H9 (cell line): ENCODE data around the gene VEGFA. TPM values are rescaled to one million over a fixed set of nuclear protein-coding genes. Genes with fewer than 3 reads are reported as not detected.

Experiments used
- DNase-seq: peaks from one replicate; pipeline ENCODE4 v3.0.0-alpha.2; 2017
- H2AFZ ChIP-seq: one replicate; pipeline ENCODE4 v1.6.1; 2013; ENCODE audit warnings: mild to moderate bottlenecking, low read length, control low read depth, moderate library complexity
- H2AK5ac ChIP-seq: 2 replicates; pipeline ENCODE4 v1.6.1; 2013; ENCODE audit warnings: low read length, control low read depth, mixed read lengths; ENCODE audit not compliant: insufficient read length
- H2BK120ac ChIP-seq: one replicate; pipeline ENCODE4 v1.6.1; 2013; ENCODE audit warnings: low read depth, mild to moderate bottlenecking, low read length, control low read depth, inconsistent platforms; ENCODE audit not compliant: poor library complexity, severe bottlenecking
- H2BK12ac ChIP-seq: 2 replicates; pipeline ENCODE4 v1.6.1; 2013; ENCODE audit warnings: low read length, control low read depth, mixed read lengths, low read depth; ENCODE audit not compliant: insufficient read length
- H2BK15ac ChIP-seq: 2 replicates; pipeline ENCODE4 v1.6.1; 2013; ENCODE audit warnings: low read depth, low read length, control low read depth
- H2BK20ac ChIP-seq: one replicate; pipeline ENCODE4 v1.6.1; 2013; ENCODE audit warnings: low read depth, mild to moderate bottlenecking, low read length, control low read depth, inconsistent platforms; ENCODE audit not compliant: poor library complexity, severe bottlenecking
- H2BK5ac ChIP-seq: 2 replicates; pipeline ENCODE4 v1.6.1; 2013; ENCODE audit warnings: low read length, control low read depth, mixed read lengths; ENCODE audit not compliant: insufficient read length
- H3K14ac ChIP-seq: 2 replicates; pipeline ENCODE4 v1.6.1; 2013; ENCODE audit warnings: low read length, control low read depth; ENCODE audit not compliant: insufficient read depth
- H3K18ac ChIP-seq: 2 replicates; pipeline ENCODE4 v1.6.1; 2013; ENCODE audit warnings: low read depth, mild to moderate bottlenecking, mixed read lengths, low read length, control low read depth; ENCODE audit not compliant: insufficient read length
- H3K23ac ChIP-seq: 2 replicates; pipeline ENCODE4 v1.6.1; 2013; ENCODE audit warnings: low read length, control low read depth, mixed read lengths, low read depth; ENCODE audit not compliant: insufficient read length
- H3K23me2 ChIP-seq: 2 replicates; pipeline ENCODE4 v1.6.1; 2013; ENCODE audit warnings: low read depth, mild to moderate bottlenecking, mixed read lengths, low read length, control low read depth; ENCODE audit not compliant: insufficient read length, poor library complexity, severe bottlenecking
- H3K27ac ChIP-seq: 2 replicates; pipeline ENCODE4 v1.5.1; 2013; ENCODE audit warnings: low read length, control low read depth, mixed read lengths, low read depth; ENCODE audit not compliant: insufficient read length
- H3K27me3 ChIP-seq: 2 replicates; pipeline ENCODE4 v1.6.1; 2013; ENCODE audit warnings: low read length, control low read depth, inconsistent platforms; ENCODE audit not compliant: insufficient read depth
- H3K4ac ChIP-seq: 2 replicates; pipeline ENCODE4 v1.6.1; 2013; ENCODE audit warnings: low read depth, mild to moderate bottlenecking, control low read depth, inconsistent platforms, low read length, moderate library complexity
- H3K4me1 ChIP-seq: 2 replicates; pipeline ENCODE4 v1.6.1; 2013; ENCODE audit warnings: low read length, control low read depth, inconsistent platforms; ENCODE audit not compliant: insufficient read depth
- H3K4me2 ChIP-seq: 2 replicates; pipeline ENCODE4 v1.6.1; 2013; ENCODE audit warnings: low read length, control low read depth, mixed read lengths; ENCODE audit not compliant: insufficient read length, insufficient read depth
- H3K56ac ChIP-seq: 2 replicates; pipeline ENCODE4 v1.6.1; 2013; ENCODE audit warnings: low read depth, mild to moderate bottlenecking, mixed read lengths, low read length, control low read depth; ENCODE audit not compliant: insufficient read length
- H3K79me1 ChIP-seq: 2 replicates; pipeline ENCODE4 v1.6.1; 2013; ENCODE audit warnings: low read depth, mild to moderate bottlenecking, moderate library complexity, low read length, control low read depth, inconsistent platforms; ENCODE audit not compliant: insufficient read depth, poor library complexity, severe bottlenecking
- H3K79me2 ChIP-seq: 2 replicates; pipeline ENCODE4 v1.6.1; 2013; ENCODE audit warnings: low read length, control low read depth, inconsistent platforms; ENCODE audit not compliant: insufficient read depth
- H3K9ac ChIP-seq: 2 replicates; pipeline ENCODE4 v1.6.1; 2013; ENCODE audit warnings: low read length, control low read depth, mixed read lengths; ENCODE audit not compliant: insufficient read length; ENCODE audit errors: extremely low read depth
- H3K9me3 ChIP-seq: one replicate; pipeline ENCODE4 v1.6.1; 2013; ENCODE audit warnings: low read depth, low read length, inconsistent platforms; ENCODE audit not compliant: control insufficient read depth
- H3T11ph ChIP-seq: one replicate; pipeline ENCODE4 v1.6.1; 2013; ENCODE audit warnings: mild to moderate bottlenecking, low read length, control low read depth, inconsistent platforms
- H4K20me1 ChIP-seq: one replicate; pipeline ENCODE4 v1.6.1; 2013; ENCODE audit not compliant: control insufficient read depth, insufficient read length, insufficient read depth
- H4K5ac ChIP-seq: 2 replicates; pipeline ENCODE4 v1.6.1; 2013; ENCODE audit warnings: low read depth, mild to moderate bottlenecking, mixed read lengths, low read length, control low read depth; ENCODE audit not compliant: insufficient read length
- H4K8ac ChIP-seq: replicated peaks from 2 replicates; pipeline ENCODE4 v1.6.1; 2013; ENCODE audit warnings: low read length, control low read depth, mixed read lengths, low read depth; ENCODE audit not compliant: insufficient read length
- H4K91ac ChIP-seq: 2 replicates; pipeline ENCODE4 v1.6.1; 2013; ENCODE audit warnings: low read depth, mild to moderate bottlenecking, moderate library complexity, mixed read lengths, low read length, control low read depth; ENCODE audit not compliant: insufficient read length
- H3K27ac Mint-ChIP-seq, 3 experiments: 2 replicates in 2 of 3; 3 replicates in 1 of 3; pipeline ENCODE4 v1.8.0; 2020 to 2021; ENCODE audit warnings: mixed read lengths in 3 of 3, mild to moderate bottlenecking in 1 of 3, moderate library complexity in 1 of 3
- H3K27me3 Mint-ChIP-seq: 2 replicates; pipeline ENCODE4 v1.8.0; 2021; ENCODE audit warnings: low read depth, mild to moderate bottlenecking, moderate library complexity, mixed read lengths
- H3K36me3 Mint-ChIP-seq, 3 experiments: 2 replicates in 2 of 3; 3 replicates in 1 of 3; pipeline ENCODE4 v1.8.0; 2020 to 2021; ENCODE audit warnings: low read depth in 3 of 3, mixed read lengths in 3 of 3; ENCODE audit not compliant: insufficient read depth in 1 of 3
- H3K4me1 Mint-ChIP-seq, 2 experiments: 2 replicates each; pipeline ENCODE4 v1.8.0; 2020; ENCODE audit warnings: mixed read lengths in 2 of 2
- H3K4me3 Mint-ChIP-seq, 2 experiments: 2 replicates in 1 of 2; 3 replicates in 1 of 2; pipeline ENCODE4 v1.8.0; 2020 to 2021; ENCODE audit warnings: mild to moderate bottlenecking in 2 of 2, mixed read lengths in 2 of 2, moderate library complexity in 1 of 2
- H3K9me3 Mint-ChIP-seq, 2 experiments: 2 replicates in 1 of 2; 3 replicates in 1 of 2; pipeline ENCODE4 v1.8.0; 2020; ENCODE audit warnings: mild to moderate bottlenecking in 2 of 2, mixed read lengths in 2 of 2, moderate library complexity in 1 of 2
- CTCF ChIP-seq: fragments of 200-600 bp; sonication (generic); conservative IDR thresholded peaks from 3 replicates; pipeline ENCODE4 v1.8.0; 2021; ENCODE audit warnings: antibody characterized with exemption, mild to moderate bottlenecking
- WGBS: extraction: QIAGEN DNeasy Blood & Tissue Kit; methylation state at CpG from one replicate; pipeline ENCODE4 v1.1.7; 2013; ENCODE audit warnings: missing lambda C conversion rate, low lambda C conversion rate, mixed read lengths; ENCODE audit not compliant: insufficient read length; ENCODE audit errors: extremely low coverage; 5-methylcytosine and 5-hydroxymethylcytosine counted together
- total RNA-seq: library from RNA; stranded (reverse); gene quantifications from 2 replicates; pipeline ENCODE4 v1.2.1, GENCODE V29; 2021

Gene VEGFA
- total RNA-seq, 1 experiment from 2014 or later = 47.9 TPM

GRCh38 chr6:43743682-43744381 lies 26.2 kb upstream of the VEGFA start:
- Histone ChIP-seq H3T11ph (no peak overlapping the region), H3K4me2 (no peak overlapping the region), H3K27ac (no peak overlapping the region), H2BK20ac (no peak overlapping the region), H3K79me2 (no peaks in the 10 kb centered on the region), H4K8ac (no peak overlapping the region), H4K5ac (no peak overlapping the region), H2AFZ (no peak overlapping the region), H3K9ac (no peak overlapping the region), H3K14ac (no peak overlapping the region), H3K9me3 (no peaks in the 10 kb centered on the region), H3K4me1 (no peaks in the 10 kb centered on the region), H3K56ac (no peak overlapping the region), H3K23me2 (no peaks in the 10 kb centered on the region), H3K23ac (no peak overlapping the region), H3K18ac (no peak overlapping the region), H2BK12ac (no peak overlapping the region), H4K20me1 (no peaks in the 10 kb centered on the region), H2BK5ac (no peak overlapping the region), H2BK15ac (no peak overlapping the region), H3K27me3 (no peaks in the 10 kb centered on the region), H3K79me1 (no peaks in the 10 kb centered on the region), H3K4ac (no peak overlapping the region), H2AK5ac (no peak overlapping the region), H2BK120ac (no peak overlapping the region), H4K91ac (no peak overlapping the region)
- Mint-ChIP-seq H3K27ac (no peak overlapping the region), H3K27me3 (peaks cover 4% of the 10 kb centered on the region), H3K9me3 (no peaks in the 10 kb centered on the region; a peak in 1 of 5 replicates), H3K4me3 (no peak overlapping the region), H3K36me3 (no peaks in the 10 kb centered on the region), H3K4me1 (peaks cover 19 to 70% of the 10 kb centered on the region in 2 experiments)
- no CpG with 5 or more reads among the region's 5 CpGs for WGBS
- TF ChIP-seq CTCF = no peak
- no peak for DNase-seq
